ENCODE data around the gene STARD5.
A peak's percentile ranks its signal among the peaks of the same experiment; 100 is the strongest.

Gene STARD5

GRCh38 chr15:81274931-81275707 lies 48.8 kb downstream of the STARD5 start:
- DNase-seq (ENCODE audit: low spot score), result peak; percentile 84

- DNase-seq (ENCODE audit: low spot score), result no peak
Measured at GRCh38 chr15:81274255-81274654, 49.7 kb downstream of the STARD5 start.

GRCh38 chr15:81273855-81274254 lies 50.1 kb downstream of the STARD5 start:
- no peak for DNase-seq (ENCODE audit: low spot score)

- DNase-seq (ENCODE audit: low spot score), result no peak
Measured at GRCh38 chr15:81273200-81273599, 50.7 kb downstream of the STARD5 start.

DNA sequence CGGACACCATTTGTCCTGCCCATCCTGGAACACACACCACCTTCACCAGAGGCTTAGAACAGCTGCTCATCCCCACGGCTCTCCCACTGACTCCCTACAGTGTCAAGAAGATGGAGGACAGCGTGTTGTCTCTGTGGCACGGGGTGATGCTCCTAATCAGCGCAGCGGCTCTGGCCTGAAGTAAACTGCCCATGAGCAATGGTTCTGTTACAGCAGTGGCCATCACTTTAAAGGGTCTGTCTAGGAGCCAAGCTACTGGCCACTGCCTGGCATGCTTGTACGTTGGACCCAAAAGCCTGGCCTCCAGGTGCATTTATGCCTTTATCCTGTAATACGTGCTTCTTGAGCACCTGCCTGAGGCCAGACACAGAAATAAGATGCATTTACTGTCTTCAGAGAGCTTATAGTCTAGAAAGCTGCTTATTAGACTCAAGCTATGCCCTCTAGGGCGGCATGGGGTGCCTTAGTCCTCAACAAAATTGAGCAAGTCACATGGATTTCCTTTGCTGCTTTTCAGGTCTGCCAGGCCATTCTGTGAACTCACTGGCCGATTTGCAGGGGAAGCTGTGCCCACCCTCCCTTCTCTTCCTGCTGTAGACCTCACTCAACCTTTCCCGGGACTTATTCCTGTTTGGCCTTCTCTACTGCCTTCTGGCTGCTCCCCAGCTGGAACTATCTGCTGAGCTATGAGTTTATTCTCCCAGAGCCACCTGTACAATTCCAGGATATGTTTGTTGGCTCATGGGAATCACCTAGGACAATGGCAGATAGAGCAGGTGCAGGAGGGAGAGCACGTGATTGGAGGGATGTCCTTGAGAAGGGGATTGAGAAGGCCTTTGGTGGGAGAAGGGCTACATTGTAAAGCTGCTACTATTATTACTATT lies 51.9 kb downstream of the STARD5 start:
- no peak for DNase-seq (ENCODE audit: low spot score)

DNA sequence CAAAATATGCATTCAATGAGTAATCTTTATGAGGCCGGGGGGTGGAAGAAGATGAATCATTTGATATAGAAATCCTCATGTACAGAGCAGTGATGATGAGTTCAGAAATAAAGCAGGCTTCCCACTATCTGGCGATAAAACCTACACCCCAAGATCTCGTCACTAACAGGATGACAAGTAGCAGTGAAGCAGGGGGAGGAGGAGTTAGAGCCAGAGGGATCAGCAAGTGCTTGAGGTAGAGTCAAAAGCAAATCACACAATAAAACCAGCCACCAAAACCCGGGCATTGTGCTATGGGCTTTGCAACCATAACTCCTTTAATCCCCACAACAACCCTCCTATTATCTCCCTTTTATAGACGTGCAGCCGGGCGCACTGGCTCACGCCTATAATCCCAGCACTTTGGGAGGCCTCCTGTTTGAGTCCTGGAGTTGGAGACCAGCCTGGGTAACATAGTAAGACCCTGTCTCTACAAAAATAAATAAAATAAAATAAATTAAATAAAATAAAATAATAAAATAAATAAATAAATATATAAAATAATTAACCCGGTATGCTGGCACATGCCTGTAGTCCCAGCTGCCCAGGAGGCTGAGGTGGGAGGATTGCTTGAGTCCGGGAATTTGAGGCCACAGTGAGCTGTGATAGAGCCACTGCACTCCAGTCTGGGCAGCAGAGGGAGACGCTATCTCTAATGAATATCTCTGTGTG lies 53.0 kb downstream of the STARD5 start:
- no peak for DNase-seq (ENCODE audit: low spot score)

DNA sequence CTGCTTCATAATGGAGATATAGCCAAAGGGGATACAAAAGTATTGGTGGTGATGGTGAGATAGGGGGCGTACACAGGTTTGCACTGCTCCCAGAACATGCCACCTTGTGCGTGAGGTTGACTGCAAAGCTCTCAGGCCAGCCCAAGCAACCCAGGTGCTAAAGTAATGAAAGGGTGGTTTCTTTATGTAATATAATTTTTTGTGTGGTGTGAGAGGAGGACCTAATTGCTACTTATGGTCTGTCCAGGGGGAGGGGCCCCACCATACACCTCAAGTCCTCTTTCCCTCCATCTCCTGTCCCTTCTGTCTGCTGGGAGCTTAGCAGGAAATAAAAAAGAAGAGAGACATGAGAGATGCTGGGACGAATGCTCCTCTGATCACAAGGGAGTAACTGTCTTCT lies 53.8 kb downstream of the STARD5 start:
- no peak for DNase-seq (ENCODE audit: low spot score)

GRCh38 chr15:81268881-81269601 lies 54.9 kb downstream of the STARD5 start:
- DNase-seq (ENCODE audit: low spot score), result no peak

GRCh38 chr15:81268340-81268739 lies 55.6 kb downstream of the STARD5 start:
- DNase-seq (ENCODE audit: low spot score), result no peak

GRCh38 chr15:81265944-81266775 lies 57.8 kb downstream of the STARD5 start:
- DNase-seq (ENCODE audit: low spot score), result peak; percentile 80

GRCh38 chr15:81265256-81265943 lies 58.5 kb downstream of the STARD5 start:
- no peak for DNase-seq (ENCODE audit: low spot score)

DNA sequence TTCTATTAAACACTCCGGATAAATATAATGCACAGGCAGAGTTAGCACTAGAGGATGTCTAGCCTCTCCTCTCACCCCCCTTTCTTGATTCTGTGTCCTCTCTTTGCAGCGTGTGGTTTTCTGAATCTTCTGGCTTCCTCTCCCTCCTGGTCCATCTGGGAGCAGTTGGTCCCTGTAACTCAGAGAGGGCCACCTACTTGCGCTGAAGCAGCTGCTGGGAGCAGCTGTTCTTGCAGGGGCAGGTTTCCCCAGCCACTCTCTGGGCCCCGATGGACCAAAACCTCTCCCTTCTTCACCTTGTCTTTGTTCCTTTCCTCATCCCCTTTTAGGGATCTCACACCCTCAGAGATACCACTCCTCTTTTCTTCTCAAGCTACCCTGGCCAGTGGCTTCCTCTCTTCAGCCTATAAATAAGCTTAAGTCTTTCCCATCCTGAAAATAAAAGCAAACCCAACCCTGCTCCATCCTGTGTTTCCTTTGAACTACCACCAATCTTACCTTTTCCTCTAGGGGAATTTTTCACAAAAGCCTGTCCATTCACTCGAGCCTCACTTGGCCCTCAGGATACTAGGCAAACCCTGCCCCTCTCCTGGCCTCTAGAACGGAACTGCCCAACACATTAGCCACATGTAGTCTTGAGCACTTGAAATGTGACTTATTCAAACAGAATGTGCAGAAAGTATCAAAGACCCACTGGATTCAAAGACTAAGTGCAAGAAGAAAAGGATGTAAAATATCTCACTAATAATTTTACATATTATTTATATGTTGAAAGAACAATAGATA lies 59.7 kb downstream of the STARD5 start:
- DNase-seq (ENCODE audit: low spot score), result no peak

DNA sequence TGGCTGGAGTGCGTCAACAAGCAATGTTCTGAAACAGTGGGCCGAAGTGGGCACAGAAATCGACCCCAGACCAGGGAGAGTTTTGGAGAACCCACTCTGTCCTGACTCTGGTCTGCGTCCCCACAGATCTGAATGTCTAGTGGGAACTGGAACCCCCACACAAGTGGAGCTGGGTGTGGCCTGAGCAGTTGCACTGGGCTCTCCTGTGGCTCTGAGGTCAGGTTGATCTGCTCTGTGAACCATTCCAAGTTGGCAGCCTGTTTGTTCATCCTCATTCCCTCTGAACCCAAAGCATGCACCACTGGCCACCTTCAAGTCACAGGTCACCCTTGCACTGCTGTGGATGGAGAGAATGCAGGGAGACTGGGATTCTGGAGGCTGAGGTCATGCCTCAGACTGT lies 60.5 kb downstream of the STARD5 start:
- no peak for DNase-seq (ENCODE audit: low spot score)

GRCh38 chr15:81261172-81261811 lies 62.6 kb downstream of the STARD5 start:
- no peak for DNase-seq (ENCODE audit: low spot score)

- DNase-seq (ENCODE audit: low spot score), result no peak
Measured at GRCh38 chr15:81259760-81260298, 64.1 kb downstream of the STARD5 start.

Data from RKO (cell line).